ENCODE data around the gene PATJ. TPM values are rescaled to one million over a fixed set of nuclear protein-coding genes. Genes with fewer than 3 reads are reported as not detected.
"Not testable (repeated sequence)": the region's sequence is repeated elsewhere in the genome, so short reads cannot be mapped to it uniquely, and the experiment has no call there.

Gene PATJ
- total RNA-seq, 4 donors from 2014 or later = 10.6 to 44.8 (median 26.1) TPM

GRCh38 chr1:61842036-61842435 is 99.8 kb downstream of the PATJ start:
- Histone ChIP-seq H3K4me1 (no peaks in the 10 kb centered on the region), H3K27ac (no peak overlapping the region)
- intact Hi-C loops (cut with DNase I; ENCODE audit: low total_unique reads) = no loop called here

GRCh38 chr1:61842863-61843514 is 100.7 kb downstream of the PATJ start:
- TF ChIP-seq CTCF (IDR thresholded peaks at IDR 0.05) = no peak
- no peak for TF ChIP-seq POLR2A (IDR thresholded peaks at IDR 0.05)
- Histone ChIP-seq H3K4me3 (no peak overlapping the region), H3K27ac (no peak overlapping the region), H3K4me1 (no peaks in the 10 kb centered on the region), H3K36me3 (no peaks in the 10 kb centered on the region), H3K27me3 (no peaks in the 10 kb centered on the region), H3K9me3 (no peaks in the 10 kb centered on the region)
- DNase-seq = no peak
- intact Hi-C loops (cut with DNase I; ENCODE audit: low total_unique reads) = no loop called here

More at GRCh38 chr1:61842036-61842435, 99.8 kb downstream of the PATJ start:
- Histone ChIP-seq H3K27me3 (no peaks in the 10 kb centered on the region), H3K36me3 (no peaks in the 10 kb centered on the region), H3K4me3 (no peak overlapping the region), H3K9me3 (no peaks in the 10 kb centered on the region)
- DNase-seq = no peak
- TF ChIP-seq CTCF (IDR thresholded peaks at IDR 0.05) (no peak), POLR2A (IDR thresholded peaks at IDR 0.05) (no peak)

- no peak overlapping the region for H3K4me3 ChIP-seq
- no peaks in the 10 kb centered on the region for H3K4me1 ChIP-seq
- H3K36me3 ChIP-seq = no peaks in the 10 kb centered on the region
- TF ChIP-seq CTCF (IDR thresholded peaks at IDR 0.05) = no peak
- no peak for TF ChIP-seq POLR2A (IDR thresholded peaks at IDR 0.05)
- no peak overlapping the region for H3K27ac ChIP-seq
- no peaks in the 10 kb centered on the region for H3K9me3 ChIP-seq
- intact Hi-C loops (cut with DNase I; ENCODE audit: low total_unique reads) = no loop called here
- H3K27me3 ChIP-seq = no peaks in the 10 kb centered on the region
- no peak for DNase-seq
Observed at GRCh38 chr1:61844006-61844405, 101.7 kb downstream of the PATJ start.

- H3K4me1 ChIP-seq; intact Hi-C loops (cut with DNase I; ENCODE audit: low total_unique reads); H3K27ac ChIP-seq; DNase-seq; H3K36me3 ChIP-seq; H3K9me3 ChIP-seq; H3K4me3 ChIP-seq; H3K27me3 ChIP-seq: not testable (repeated sequence)
Observed at GRCh38 chr1:61844664-61845063, 102.4 kb downstream of the PATJ start.

- Histone ChIP-seq H3K27ac (no peak overlapping the region), H3K4me1 (no peaks in the 10 kb centered on the region), H3K9me3 (no peaks in the 10 kb centered on the region), H3K36me3 (no peaks in the 10 kb centered on the region), H3K27me3 (no peaks in the 10 kb centered on the region), H3K4me3 (no peak overlapping the region)
- TF ChIP-seq CTCF (IDR thresholded peaks at IDR 0.05) = no peak
- TF ChIP-seq POLR2A (IDR thresholded peaks at IDR 0.05) = no peak
- intact Hi-C loops (cut with DNase I; ENCODE audit: low total_unique reads) = loop anchor here (10.0 kb wide), 1 partner anchor 806 kb away; no protein-coding TSS in a partner anchor
- no peak for DNase-seq
Observed at GRCh38 chr1:61851235-61851634, 109.0 kb downstream of the PATJ start.
